K562 (cell line): ENCODE results near the gene HSD17B3. TPM values are rescaled to one million over a fixed set of nuclear protein-coding genes. Genes with fewer than 3 reads are reported as not detected.
"Not testable (repeated sequence)": the region's sequence is repeated elsewhere in the genome, so short reads cannot be mapped to it uniquely, and the experiment has no call there.

Experiments used
- ATAC-seq: fragments of 200-7000 bp; cut with Tn5 transposase; 3 replicates; pipeline ENCODE4 v1.9.1; 2020; ENCODE audit warnings: moderate library complexity
- BruUV-seq: library from RNA; stranded (reverse); fragments of 400-500 nt; replicated peaks from 2 replicates; lab custom pipeline; 2021; lab: Mats Ljungman, UMichigan
- CTCF ChIA-PET: fragments of 300-600 bp; formaldehyde crosslinking; extraction: SDS; loops from one replicate; lab custom pipeline; 2021; ENCODE audit warnings: low intra/inter-chr PET ratio; lab: Yijun Ruan, JAX
- POLR2A ChIA-PET: fragments of 300-600, 350-650 bp; sonication (Branson Sonifier 250); formaldehyde crosslinking; extraction: SDS; loops from one replicate; lab custom pipeline; 2021; ENCODE audit warnings: antibody characterized with exemption, inconsistent platforms; lab: Yijun Ruan, JAX
- DNase-seq, 4 experiments: peaks; one replicate each; pipeline versions ENCODE4 v3.0.0 to v3.0.0-alpha.2; 2011 to 2018; ENCODE audit warnings: low spot score in 3 of 4, mixed read lengths in 3 of 4; ENCODE audit errors: extremely low read depth in 1 of 4
- FAIRE-seq: peaks from 2 replicates; lab custom pipeline; 2011; peaks lifted over from hg19 to GRCh38; lab: Jason Lieb, UNC
- H2AFZ ChIP-seq: 2 replicates; pipeline ENCODE4 v1.6.0; 2011; ENCODE audit warnings: low read depth, low read length, control low read depth, inconsistent platforms
- H3K27ac ChIP-seq: fragments of 200-600 bp; 3 replicates; pipeline ENCODE4 v1.8.0; 2011; ENCODE audit warnings: low read depth, mild to moderate bottlenecking, control low read depth, inconsistent platforms, low read length, moderate library complexity, mixed read lengths; ENCODE audit errors: extremely low read depth
- H3K27me3 ChIP-seq, 2 experiments: fragments of 300-600 bp in 1 of 2; 2 replicates in 1 of 2; 3 replicates in 1 of 2; pipeline versions ENCODE4 v1.6.0 to v1.8.0; 2011; ENCODE audit warnings: inconsistent platforms in 2 of 2, low read length in 2 of 2, mild to moderate bottlenecking in 1 of 2, mixed read lengths in 1 of 2, moderate library complexity in 1 of 2; ENCODE audit not compliant: control insufficient read depth in 2 of 2, insufficient read depth in 2 of 2
- H3K36me3 ChIP-seq: fragments of 300-600 bp; 3 replicates; pipeline ENCODE4 v1.8.0; 2011; ENCODE audit warnings: mild to moderate bottlenecking, low read length, inconsistent platforms; ENCODE audit not compliant: control insufficient read depth, insufficient read depth
- H3K4me1 ChIP-seq, 2 experiments: fragments of 200-600 bp in 1 of 2; replicated peaks in 1 of 2; 2 replicates in 1 of 2; 3 replicates in 1 of 2; pipeline versions ENCODE4 v1.5.1 to v1.8.0; 2011; ENCODE audit warnings: inconsistent platforms in 2 of 2, low read length in 2 of 2, mild to moderate bottlenecking in 1 of 2, mixed read lengths in 1 of 2, moderate library complexity in 1 of 2; ENCODE audit not compliant: control insufficient read depth in 2 of 2, insufficient read depth in 2 of 2
- H3K4me2 ChIP-seq: 2 replicates; pipeline ENCODE4 v1.6.1; 2011; ENCODE audit warnings: low read length, control low read depth, inconsistent platforms, mixed read lengths; ENCODE audit not compliant: insufficient read depth
- H3K4me3 ChIP-seq: fragments of 200-600 bp; sonication (generic), shearing (Covaris generic); 2 replicates; pipeline ENCODE4 v1.5.1; 2016; ENCODE audit warnings: control low read depth, inconsistent platforms
- H3K79me2 ChIP-seq: fragments of 200-600 bp; 3 replicates; pipeline ENCODE4 v1.8.0; 2011; ENCODE audit warnings: low read length, inconsistent platforms; ENCODE audit not compliant: control insufficient read depth, insufficient read depth
- H3K9ac ChIP-seq, 2 experiments: 2 replicates each; pipeline versions ENCODE4 v1.6.0 to v1.6.1; 2011; ENCODE audit warnings: low read depth in 2 of 2, low read length in 2 of 2, control low read depth in 1 of 2, inconsistent platforms in 1 of 2, mild to moderate bottlenecking in 1 of 2, mixed read lengths in 1 of 2; ENCODE audit not compliant: insufficient read depth in 1 of 2
- H3K9me1 ChIP-seq: one replicate; pipeline ENCODE4 v1.6.0; 2011; ENCODE audit warnings: inconsistent platforms, mild to moderate bottlenecking, low read length, moderate library complexity; ENCODE audit not compliant: control insufficient read depth, insufficient read depth
- H3K9me3 ChIP-seq: replicated peaks from 2 replicates; pipeline ENCODE4 v1.5.1; 2011; ENCODE audit warnings: low read depth, low read length, inconsistent platforms; ENCODE audit not compliant: control insufficient read depth, insufficient read depth
- H4K20me1 ChIP-seq: replicated peaks from 2 replicates; pipeline ENCODE4 v1.6.1; 2011; ENCODE audit warnings: low read length, inconsistent platforms, mixed read lengths; ENCODE audit not compliant: control insufficient read depth, insufficient read depth
- CHD2 ChIP-seq: IDR thresholded peaks from 2 replicates; pipeline ENCODE4 v1.6.1; 2011; ENCODE audit warnings: low read depth, low read length
- FUS ChIP-seq: fragments of 200-400 bp; formaldehyde crosslinking; optimal IDR thresholded peaks from 2 replicates; pipeline ENCODE3; 2017; ENCODE audit warnings: low read depth, low read length
- GTF2B ChIP-seq: IDR thresholded peaks from 2 replicates; pipeline ENCODE4 v1.6.1; 2011; ENCODE audit not compliant: insufficient read length; ENCODE audit errors: extremely low read depth
- HDAC2 ChIP-seq: fragments of 450-650 bp; IDR thresholded peaks from 2 replicates; pipeline ENCODE4 v1.6.1; 2016; ENCODE audit warnings: mild to moderate bottlenecking
- HNRNPLL ChIP-seq: fragments of 200-400 bp; formaldehyde crosslinking; IDR thresholded peaks from 2 replicates; pipeline ENCODE4 v1.6.1; 2017; ENCODE audit warnings: low read length, low read depth, mild to moderate bottlenecking; ENCODE audit not compliant: poor library complexity, severe bottlenecking
- MLX ChIP-seq, 2 experiments: fragments of 450-650 bp in 1 of 2; sonication (generic) in 1 of 2; formaldehyde crosslinking; conservative IDR thresholded peaks; 2 replicates each; pipeline versions ENCODE4 v1.4.0 to v1.8.1; 2020 to 2022; ENCODE audit warnings: mild to moderate bottlenecking in 1 of 2, missing genetic modification reagents in 1 of 2
- NBN ChIP-seq: fragments of 450-650 bp; IDR thresholded peaks from 2 replicates; pipeline ENCODE4 v1.6.1; 2016; ENCODE audit warnings: low read depth, mild to moderate bottlenecking
- PPARD ChIP-seq: fragments of 250-450 bp; sonication (Bioruptor Pico); IDR thresholded peaks from 2 replicates; pipeline ENCODE4 v1.8.0; 2022; ENCODE audit warnings: inconsistent platforms, mild to moderate bottlenecking, moderate library complexity
- TFAM ChIP-seq: fragments of 250-450 bp; sonication (Bioruptor Pico); conservative IDR thresholded peaks from 2 replicates; pipeline ENCODE4 v1.5.0; 2021; ENCODE audit warnings: mild to moderate bottlenecking, moderate library complexity
- TFAP4 ChIP-seq: sonication (generic); formaldehyde crosslinking; IDR thresholded peaks from 2 replicates; pipeline ENCODE4 v1.8.0; 2022; ENCODE audit warnings: missing genetic modification reagents, mild to moderate bottlenecking, moderate library complexity, borderline replicate concordance
- THRAP3 ChIP-seq: fragments of 450-650 bp; IDR thresholded peaks from 2 replicates; pipeline ENCODE4 v1.6.1; 2016; ENCODE audit warnings: mild to moderate bottlenecking, inconsistent platforms, borderline replicate concordance
- YBX1 ChIP-seq: fragments of 450-650 bp; IDR thresholded peaks from 2 replicates; pipeline ENCODE4 v1.7.1; 2016; ENCODE audit warnings: mild to moderate bottlenecking
- ZBTB7A ChIP-seq: IDR thresholded peaks from 2 replicates; pipeline ENCODE4 v1.6.1; 2011; ENCODE audit warnings: low read depth, mild to moderate bottlenecking, low read length, moderate library complexity, borderline replicate concordance; ENCODE audit not compliant: control insufficient read depth
- ZNF165 ChIP-seq: fragments of 250-450 bp; sonication (Bioruptor Pico); IDR thresholded peaks from 2 replicates; pipeline ENCODE4 v1.4.0; 2020; ENCODE audit warnings: borderline replicate concordance
- ZNF311 ChIP-seq: fragments of 250-450 bp; sonication (Bioruptor Pico); IDR thresholded peaks from 2 replicates; pipeline ENCODE4 v1.4.0; 2020; ENCODE audit warnings: mild to moderate bottlenecking, moderate library complexity
- WGBS: fragments of 100-300 bp; shearing (Covaris generic); methylation state at CpG from one replicate; pipeline ENCODE4 v1.1.6; 2016; ENCODE audit warnings: low coverage, mixed read lengths; ENCODE audit not compliant: insufficient coverage; ENCODE audit errors: missing lambda C conversion rate; 5-methylcytosine and 5-hydroxymethylcytosine counted together
- in situ Hi-C: fragments of 300-500 bp; cut with MboI; formaldehyde crosslinking; loops from 4 replicates; pipeline ENCODE4 v1.15.0; 2018; ENCODE audit warnings: inconsistent platforms, mixed read lengths
- intact Hi-C: fragments of 100-400 bp; cut with micrococcal nuclease; formaldehyde crosslinking; loops from 2 replicates; pipeline ENCODE4 v1.14.2; 2022
- polyA plus RNA-seq, 8 experiments: library from polyadenylated mRNA; depleted of rRNA in 4 of 8; stranded (reverse) in 5 of 8; unstranded in 3 of 8; fragments of >200 nt; fragmentation: Nextera tagmentation in 2 of 8; fragmentation: Illumina TruSeq in 1 of 8; extraction: Ambion mirVana in 2 of 8; extraction: Trizol in 1 of 8; gene quantifications; 2 replicates each; pipeline versions ENCODE4 v1.2.1 to v1.2.3, GENCODE V29; 2011 to 2014; ENCODE audit warnings: inconsistent platforms in 1 of 8, missing spikeins in 1 of 8
- total RNA-seq, 7 experiments: library from RNA; depleted of rRNA in 6 of 7; stranded (reverse); fragments of >200 nt in 6 of 7; fragmentation: Illumina TruSeq in 2 of 7; extraction: Trizol in 2 of 7; gene quantifications; 2 replicates each; pipeline versions ENCODE4 v1.2.1 to v1.2.3, GENCODE V29; 2011 to 2021; ENCODE audit warnings: low replicate concordance in 1 of 7

Gene HSD17B3
- total and polyA plus RNA-seq, 9 of the 15 experiments (the other 6 are each of a cell fraction or from before 2014, with no cell fraction given), result not detected

GRCh38 chr9:96236854-96237550, 65.0 kb downstream of the HSD17B3 start:
- FAIRE-seq (no peak), DNase-seq (no peak), ATAC-seq (no peak)
- Histone ChIP-seq H3K36me3 (no peaks in the 10 kb centered on the region), H3K4me1 (no peaks in the 10 kb centered on the region; a peak in 1 of 5 replicates), H3K9me3 (no peaks in the 10 kb centered on the region), H3K4me2 (no peak overlapping the region), H3K79me2 (no peaks in the 10 kb centered on the region), H3K27ac (no peak overlapping the region), H2AFZ (no peak overlapping the region), H4K20me1 (no peaks in the 10 kb centered on the region), H3K27me3 (peaks cover 11 to 37% of the 10 kb centered on the region in 2 experiments; a peak in 4 of 5 replicates), H3K4me3 (no peak overlapping the region), H3K9ac (no peak overlapping the region), H3K9me1 (no peaks in the 10 kb centered on the region)
- intact Hi-C loops (loop anchor here (10.0 kb wide), 1 partner anchor 428 kb away; no protein-coding TSS in a partner anchor), in situ Hi-C loops (loop anchor here (5.0 kb wide), 1 partner anchor 75 kb away; no protein-coding TSS in a partner anchor)
- ChIA-PET POLR2A (interaction anchor here (0.7 kb wide), 1 partner anchor 48 kb away, joined by 3 read pairs; no protein-coding TSS in a partner anchor), CTCF (no interaction called here)
- no TSS peak for BruUV-seq
- WGBS, result 3% methylated on average over 5 of the region's 5 CpGs
- TF ChIP-seq PPARD (CRISPR knock-in tag), result no peak
- TF ChIP-seq GTF2B, result no peak
- TF ChIP-seq THRAP3, result no peak
- no peak for TF ChIP-seq TFAM (CRISPR knock-in tag)
- no peak for TF ChIP-seq ZBTB7A
- TF ChIP-seq ZNF311, result no peak
- no peak for TF ChIP-seq FUS
- no peak for TF ChIP-seq HDAC2
- TF ChIP-seq MLX (CRISPR knock-in tag; conservative IDR thresholded peaks at IDR 0.05), result no peak
- TF ChIP-seq NBN, result no peak
- TF ChIP-seq HNRNPLL, result no peak
- TF ChIP-seq YBX1, result no peak
- TF ChIP-seq TFAP4 (CRISPR knock-in tag), result no peak
- TF ChIP-seq ZNF165 (CRISPR knock-in tag), result no peak
- no peak for TF ChIP-seq CHD2

GRCh38 chr9:96236337-96236736, 65.6 kb downstream of the HSD17B3 start:
- H3K9ac ChIP-seq, H3K9me1 ChIP-seq, H3K4me2 ChIP-seq, BruUV-seq, H3K4me1 ChIP-seq, POLR2A ChIA-PET, H3K27ac ChIP-seq, H2AFZ ChIP-seq, CTCF ChIA-PET, H3K79me2 ChIP-seq, H3K36me3 ChIP-seq, DNase-seq, FAIRE-seq, ATAC-seq, H3K9me3 ChIP-seq, H4K20me1 ChIP-seq, H3K4me3 ChIP-seq: not testable (repeated sequence)
- intact Hi-C loops, result loop anchor here (10.0 kb wide), 1 partner anchor 428 kb away; no protein-coding TSS in a partner anchor
- in situ Hi-C loops, result loop anchor here (5.0 kb wide), 1 partner anchor 76 kb away; no protein-coding TSS in a partner anchor
- WGBS, result 5% methylated on average over 6 of the region's 6 CpGs
- peaks cover 11 to 34% of the 10 kb centered on the region in 2 experiments; a peak in 4 of 5 replicates for H3K27me3 ChIP-seq
